Measurements from ENCODE around the gene FGF12.
"Not testable (repeated sequence)": the region's sequence is repeated elsewhere in the genome, so short reads cannot be mapped to it uniquely, and the experiment has no call there.

Gene FGF12

DNA sequence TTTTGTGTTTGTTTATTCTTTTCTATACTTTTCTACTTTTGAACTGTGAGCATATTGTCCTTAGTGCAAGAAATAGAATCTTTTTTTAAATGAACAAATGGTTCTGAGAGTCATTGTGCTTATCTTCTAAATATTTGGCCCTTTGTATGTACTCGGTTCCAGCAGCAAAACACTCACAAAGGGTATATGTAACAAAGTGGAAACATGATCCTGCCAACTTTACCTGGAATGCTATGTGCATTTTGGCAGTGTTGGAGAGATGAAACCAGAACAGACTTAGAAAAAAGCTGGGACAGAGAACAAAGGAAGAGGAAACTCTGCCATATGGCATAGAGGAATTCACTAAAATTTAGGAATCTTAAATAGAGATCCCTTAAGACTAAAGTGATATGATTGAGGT, 150.1 kb downstream of the FGF12 start:
- no peak for DNase-seq

GRCh38 chr3:192576704-192577103, 150.6 kb downstream of the FGF12 start:
- not testable (repeated sequence) for DNase-seq

GRCh38 chr3:192575879-192576506, 151.3 kb downstream of the FGF12 start:
- DNase-seq, result no peak

DNA sequence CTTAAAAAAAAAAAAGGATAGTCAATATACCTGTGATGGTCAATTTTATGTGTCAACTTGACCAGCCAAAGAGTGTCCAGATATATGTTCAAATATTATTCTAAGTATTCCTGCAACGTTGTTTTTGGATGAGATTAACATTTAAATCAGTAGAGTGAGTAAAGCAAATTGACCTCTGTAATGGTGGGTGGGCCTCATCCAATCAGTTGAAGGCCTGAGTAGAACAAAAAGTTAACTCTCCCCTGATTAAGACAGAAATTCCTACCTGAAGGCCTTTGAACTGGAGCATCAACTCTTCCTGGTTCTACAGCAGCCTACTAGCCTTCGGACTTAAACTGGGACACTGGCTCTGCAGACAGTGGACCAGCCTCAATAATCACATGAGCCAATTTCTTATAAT, 154.1 kb downstream of the FGF12 start:
- DNase-seq, result no peak

DNA sequence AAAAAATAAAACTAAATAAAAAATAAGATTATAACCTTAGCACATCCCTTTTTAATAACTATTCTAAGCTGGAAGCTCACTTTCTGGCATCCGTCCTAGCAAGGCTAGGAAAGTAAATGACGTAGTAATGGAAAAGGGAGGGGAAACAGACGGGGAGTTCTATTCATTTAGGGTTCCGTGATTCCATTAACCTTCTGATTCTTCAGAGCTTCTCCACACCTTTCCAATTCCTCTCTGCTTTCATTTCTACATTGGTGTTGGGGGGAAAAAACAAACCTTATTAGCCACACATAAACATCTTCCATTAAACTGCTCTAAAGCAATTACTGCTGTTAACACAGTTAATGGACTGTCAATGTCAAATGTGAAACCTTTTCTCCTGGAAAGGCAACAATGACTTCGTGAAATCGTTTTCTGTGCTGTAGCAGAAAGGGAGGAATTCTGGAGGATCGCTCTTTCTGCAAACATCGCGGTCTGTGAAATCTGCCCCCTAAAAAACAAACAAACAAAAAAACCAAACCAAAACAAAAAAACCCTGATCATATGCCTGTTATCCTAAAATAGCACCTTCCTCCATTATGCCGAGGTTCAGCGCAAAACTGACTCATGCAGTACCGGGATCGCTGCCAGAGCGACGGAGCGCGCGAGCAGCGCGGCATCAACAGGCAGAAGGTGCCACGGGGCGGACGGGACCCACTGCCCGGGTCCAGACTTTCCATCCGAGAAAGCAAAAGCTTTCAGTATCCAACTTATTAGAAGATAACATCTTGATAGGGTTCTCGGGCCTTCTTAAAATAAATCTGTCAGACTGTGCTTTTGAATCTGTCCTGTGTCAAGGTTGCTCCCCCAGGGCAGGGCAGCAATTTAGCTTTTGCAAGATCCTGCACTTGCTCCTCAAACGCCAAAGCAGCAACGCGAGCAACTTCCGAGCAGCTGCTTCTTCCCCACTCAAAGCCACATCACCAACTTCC, 156.2 kb downstream of the FGF12 start:
- peak; percentile 53 for DNase-seq

DNA sequence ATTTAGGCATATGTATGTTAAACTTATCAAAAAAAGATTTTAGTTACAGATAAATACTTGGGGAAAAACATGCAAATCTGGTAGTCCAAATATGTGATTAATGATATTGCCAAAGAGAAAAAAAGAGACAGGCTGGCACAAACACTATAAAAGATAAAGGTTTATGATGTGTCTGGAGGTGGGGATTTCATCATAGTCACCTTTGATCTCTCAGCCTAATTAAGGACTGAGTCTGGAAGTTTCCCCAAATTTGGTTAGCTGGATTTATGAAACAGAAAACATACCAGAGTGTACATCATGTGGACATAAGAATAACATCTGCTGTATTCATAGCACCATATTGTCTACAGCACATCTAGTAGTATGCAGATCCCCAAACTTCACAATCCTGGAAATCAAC, 157.0 kb downstream of the FGF12 start:
- DNase-seq, result no peak

DNA sequence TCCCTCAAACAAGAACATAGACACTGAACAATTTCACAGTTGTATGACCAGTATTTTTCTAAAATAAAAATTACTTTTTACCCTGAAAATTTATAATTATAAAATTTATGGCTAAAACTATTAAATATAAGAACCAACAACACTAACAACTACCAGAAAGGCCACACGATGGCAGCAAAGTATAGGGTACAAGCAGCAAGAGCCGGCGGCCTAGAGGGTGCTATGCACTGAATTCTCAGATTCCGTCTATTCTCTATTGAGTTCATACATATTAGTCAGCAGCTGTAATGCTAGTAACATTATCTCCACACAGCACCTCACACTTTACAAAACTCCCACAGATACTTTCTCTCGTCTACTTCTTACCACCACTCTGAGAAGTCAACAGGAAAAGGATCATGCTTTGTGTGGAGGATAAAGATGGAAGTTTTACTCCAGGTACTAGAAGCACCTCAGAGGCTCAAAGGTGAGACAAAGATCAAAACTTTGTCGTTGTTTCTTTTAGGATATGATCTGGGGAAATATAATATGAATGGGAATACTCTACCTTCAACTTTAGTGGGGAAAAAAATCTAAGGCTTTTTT, 160.5 kb downstream of the FGF12 start:
- peak; percentile 73 for DNase-seq

DNA sequence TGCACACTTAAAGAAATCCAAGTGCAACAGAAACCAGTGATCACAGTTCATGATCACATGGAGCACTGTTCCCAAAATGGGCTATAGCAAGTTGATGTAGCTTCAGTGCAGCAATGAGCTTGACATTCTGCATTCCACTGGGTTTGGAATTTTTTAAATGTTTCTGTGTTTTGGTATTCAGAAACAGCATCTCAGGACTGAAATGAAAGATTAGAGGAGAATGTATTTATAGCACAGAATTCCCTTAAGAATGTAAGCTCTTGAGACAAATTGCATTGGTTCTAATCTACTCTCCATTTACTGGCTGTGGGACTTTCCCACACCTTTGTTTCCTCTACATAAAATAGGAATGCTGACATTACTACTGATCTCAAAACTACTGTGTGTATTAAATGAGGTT, 162.7 kb downstream of the FGF12 start:
- DNase-seq, result no peak

DNA sequence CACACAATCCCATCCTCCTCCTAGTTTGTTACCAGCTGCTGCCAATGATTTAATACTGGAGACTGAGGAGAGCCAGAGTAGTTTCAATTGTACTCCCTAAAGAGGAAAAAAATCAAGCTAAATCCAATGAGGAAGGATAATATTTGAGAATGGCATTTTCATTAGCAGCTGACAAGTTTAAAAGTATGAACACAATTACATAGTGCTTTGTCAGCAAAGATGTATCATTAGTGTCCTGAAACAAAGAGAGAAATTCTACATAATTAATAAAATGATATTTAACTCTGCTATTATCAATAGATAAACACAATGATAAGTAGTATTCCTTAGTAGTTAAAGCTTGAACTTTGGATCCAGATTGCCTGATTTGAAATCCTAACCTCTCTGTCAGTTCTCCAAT, 163.9 kb downstream of the FGF12 start:
- DNase-seq, result no peak

DNA sequence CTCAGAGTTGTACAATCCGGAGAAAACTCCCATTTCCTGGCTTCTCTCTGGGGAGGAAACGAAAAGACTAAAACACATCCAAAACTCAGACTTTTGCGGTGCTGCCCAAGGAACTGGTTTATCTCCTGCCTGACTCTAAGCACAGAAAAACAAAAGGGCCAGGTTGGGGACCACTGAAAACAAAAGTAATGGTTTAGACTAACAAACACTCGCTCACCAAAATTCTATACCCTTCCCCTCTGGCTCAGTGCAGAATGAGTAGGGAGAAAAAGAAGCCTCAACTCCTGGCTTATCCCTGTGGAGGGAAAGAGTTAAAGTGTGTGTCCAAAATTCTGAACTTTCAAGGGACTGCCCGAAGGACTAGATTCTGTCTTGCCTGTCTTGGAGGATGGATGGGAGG, 173.6 kb downstream of the FGF12 start:
- DNase-seq, result no peak

GRCh38 chr3:192550356-192550755, 177.0 kb downstream of the FGF12 start:
- DNase-seq, result no peak

DNA sequence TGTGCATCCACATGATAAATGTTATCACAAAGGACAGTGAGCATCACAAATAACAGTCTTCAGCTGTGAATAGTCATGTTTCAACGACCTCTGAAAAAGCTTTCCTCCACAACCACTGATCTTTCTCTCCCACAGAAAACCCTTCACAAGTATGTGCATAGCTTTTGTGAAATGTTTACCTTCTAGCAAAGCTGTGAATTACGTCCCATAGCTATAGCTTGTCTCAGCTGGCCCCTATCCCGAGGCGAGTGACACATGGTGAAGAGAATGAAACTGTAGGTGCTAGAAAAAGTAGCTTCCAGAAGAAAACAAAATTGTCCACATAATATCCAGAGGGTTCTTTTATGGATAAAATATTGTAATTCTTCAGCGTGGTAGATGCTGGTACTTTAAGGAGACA, 182.0 kb downstream of the FGF12 start:
- no peak for DNase-seq

DNA sequence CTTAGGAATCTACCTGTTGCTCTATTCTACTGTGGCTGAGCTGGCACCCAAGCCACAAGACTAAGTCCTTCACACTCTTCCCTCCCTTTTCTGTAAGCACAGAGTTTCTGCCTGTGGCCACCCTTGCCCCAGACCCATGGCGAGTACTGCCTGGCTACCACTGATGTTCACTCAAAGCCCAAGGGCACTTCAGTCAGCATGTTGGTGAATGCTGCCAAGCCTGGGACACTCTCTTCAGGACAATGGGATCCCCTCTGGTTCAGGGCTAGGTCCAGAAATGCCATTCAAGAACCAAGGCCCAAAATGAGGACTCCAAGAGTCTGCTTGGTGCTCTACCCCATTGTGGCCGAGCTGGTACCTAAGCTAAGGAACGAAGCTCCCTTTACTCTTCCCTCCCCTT, 184.2 kb downstream of the FGF12 start:
- no peak for DNase-seq

DNA sequence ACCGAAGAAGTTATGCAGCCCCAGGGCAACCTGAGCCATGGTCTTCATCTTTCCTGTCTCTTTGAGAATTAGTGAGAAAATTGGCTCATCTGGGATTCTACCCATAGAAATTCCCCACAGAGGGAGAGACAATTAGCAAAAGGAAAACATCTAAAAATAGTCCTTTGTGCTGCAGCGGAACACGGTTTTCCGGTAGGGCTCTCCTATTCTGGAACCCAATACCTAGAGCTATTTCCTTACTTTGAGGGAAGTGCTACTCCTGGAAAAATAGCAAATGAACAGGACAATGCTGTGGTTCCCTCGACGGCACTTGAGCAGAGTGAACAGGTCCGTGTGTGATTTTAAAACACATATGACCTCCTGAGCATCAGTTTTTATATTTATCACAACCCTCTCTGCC, 210.5 kb downstream of the FGF12 start:
- DNase-seq, result no peak

DNA sequence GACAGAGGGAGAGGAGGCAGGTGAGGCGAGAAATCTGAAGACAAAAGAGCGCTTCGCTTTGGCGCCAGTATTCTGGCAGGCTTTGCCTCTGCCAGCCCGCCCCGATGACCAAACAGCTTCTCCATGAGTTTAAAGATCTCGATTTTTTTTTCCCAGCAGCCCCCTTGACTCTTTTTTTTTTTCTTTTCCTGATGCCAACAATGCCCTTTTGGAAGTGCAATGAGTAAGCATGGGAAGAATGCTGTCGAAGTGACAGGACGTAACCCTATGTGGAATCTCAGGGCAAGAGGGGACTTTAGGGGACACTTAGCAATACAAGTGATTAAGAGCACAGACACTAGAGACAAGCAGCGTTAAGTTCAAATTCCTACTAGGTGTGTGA, 211.7 kb downstream of the FGF12 start:
- no peak for DNase-seq

GRCh38 chr3:192514754-192515663, 212.3 kb downstream of the FGF12 start:
- DNase-seq, result peak; percentile 79

- DNase-seq, result peak; percentile 48
Observed at GRCh38 chr3:192514081-192514753, 213.1 kb downstream of the FGF12 start.

DNA sequence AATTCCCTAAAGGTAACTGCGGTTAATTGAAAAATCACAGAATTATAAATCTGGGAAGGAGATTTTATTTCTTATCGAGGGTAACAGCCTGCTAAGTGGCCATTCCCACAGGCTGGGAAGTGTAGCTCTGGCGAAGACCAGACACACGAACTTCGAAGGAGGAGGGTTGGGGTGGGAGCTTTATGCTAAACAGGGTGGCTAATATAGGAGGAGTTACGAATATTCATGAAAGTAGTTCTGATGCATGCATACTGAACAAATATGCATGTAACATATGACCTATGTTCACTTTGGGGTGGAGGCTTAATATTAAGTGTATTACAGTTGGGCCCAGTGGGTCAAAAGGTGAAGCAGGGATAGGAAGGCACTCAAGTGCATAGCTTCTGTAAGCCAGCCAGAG, 221.6 kb downstream of the FGF12 start:
- no peak for DNase-seq

- DNase-seq, result no peak
Observed at GRCh38 chr3:192501401-192501800, 225.9 kb downstream of the FGF12 start.

DNA sequence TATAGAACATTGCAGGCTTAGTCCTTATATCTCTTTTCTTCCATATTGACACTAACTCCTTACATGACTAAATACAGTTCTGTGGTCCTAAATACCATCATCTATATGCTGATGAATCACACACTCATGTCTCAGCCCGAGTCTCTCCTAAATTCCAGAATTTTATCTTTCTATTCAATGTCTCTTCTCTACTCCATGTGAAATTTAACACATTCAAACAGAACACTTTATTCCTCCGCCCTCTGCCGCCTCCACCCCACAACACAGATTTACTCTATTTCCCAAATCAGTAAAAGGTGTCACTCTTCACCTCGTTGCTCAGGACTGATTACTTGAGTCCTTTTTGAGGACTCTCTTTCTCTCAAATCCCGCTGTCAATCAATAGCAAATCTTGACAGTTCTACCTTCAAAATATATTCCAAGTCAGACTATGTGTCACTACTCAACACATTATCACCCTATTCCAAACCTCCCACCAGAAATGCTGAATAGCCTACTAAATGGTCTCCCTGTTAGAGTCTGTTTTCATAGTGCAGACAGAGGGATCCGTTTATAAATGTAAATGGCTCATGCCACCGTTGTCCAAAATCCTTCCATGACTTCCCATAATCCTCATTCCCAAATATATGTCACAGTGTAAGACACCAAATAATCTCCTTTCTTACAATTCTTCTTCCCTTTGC, 230.3 kb downstream of the FGF12 start:
- no peak for DNase-seq

- DNase-seq, result no peak
Observed at GRCh38 chr3:192494174-192494573, 233.2 kb downstream of the FGF12 start.

- no peak for DNase-seq
Observed at GRCh38 chr3:192490720-192491119, 236.6 kb downstream of the FGF12 start.

All from NCI-H69 (cell line).